ENCODE results near the gene PSME1.

DNA sequence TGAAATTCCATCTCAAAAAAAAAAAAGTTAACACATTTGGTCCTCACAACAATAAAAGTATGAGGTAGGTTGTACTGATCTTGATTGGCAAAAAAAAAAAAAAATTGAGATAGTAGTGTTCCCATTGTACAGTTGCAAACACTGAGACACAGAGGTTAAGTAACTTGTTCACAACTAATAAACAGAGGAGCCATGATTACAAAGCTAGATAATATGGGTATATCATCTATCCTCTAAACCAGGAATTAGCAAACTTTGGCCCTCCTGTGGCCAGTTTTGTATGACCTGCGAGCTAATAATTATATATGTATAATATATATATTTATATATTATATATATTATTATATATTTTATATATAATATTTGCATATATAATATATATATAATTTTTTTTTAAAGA is 2.3 kb upstream of the PSME1 start:
- TF ChIP-seq CTCF (IDR thresholded peaks at IDR 0.05) (no peak), POLR2A (IDR thresholded peaks at IDR 0.05) (no peak)
